HepG2 (cell line): Measurements from ENCODE around the gene SLC26A9. TPM values are rescaled to one million over a fixed set of nuclear protein-coding genes. Genes with fewer than 3 reads are reported as not detected.

ENCODE experiments used
- FOSL2 ChIP-seq: sonication (generic); formaldehyde crosslinking; IDR thresholded peaks from 2 replicates; pipeline ENCODE4 v1.4.0; 2020; ENCODE audit warnings: missing genetic modification reagents
- FOXK1 ChIP-seq: sonication (generic); formaldehyde crosslinking; IDR thresholded peaks from 2 replicates; pipeline ENCODE4 v1.4.0; 2020; ENCODE audit warnings: low read depth, missing genetic modification reagents, borderline replicate concordance
- KAT2B ChIP-seq: fragments of 150-350 bp; IDR thresholded peaks from 2 replicates; pipeline ENCODE4 v1.6.1; 2014; ENCODE audit warnings: low read depth, low read length, borderline replicate concordance
- PITX1 ChIP-seq: sonication (generic); formaldehyde crosslinking; IDR thresholded peaks from 2 replicates; pipeline ENCODE4 v1.5.1; 2020; ENCODE audit warnings: mild to moderate bottlenecking, missing genetic modification reagents
- PRPF4 ChIP-seq: fragments of 200-400 bp; formaldehyde crosslinking; IDR thresholded peaks from 2 replicates; pipeline ENCODE4 v1.6.1; 2016; ENCODE audit warnings: low read length, low read depth; ENCODE audit not compliant: poor library complexity, severe bottlenecking
- TARDBP ChIP-seq: sonication (generic); formaldehyde crosslinking; IDR thresholded peaks from 2 replicates; pipeline ENCODE4 v1.8.0; 2022; ENCODE audit warnings: mild to moderate bottlenecking, missing genetic modification reagents
- THAP7 ChIP-seq: sonication (generic); formaldehyde crosslinking; IDR thresholded peaks from 2 replicates; pipeline ENCODE4 v1.8.1; 2023; ENCODE audit warnings: mild to moderate bottlenecking, missing genetic modification reagents
- ZBTB7B ChIP-seq: sonication (generic); formaldehyde crosslinking; IDR thresholded peaks from 2 replicates; pipeline ENCODE4 v1.4.0; 2020; ENCODE audit warnings: missing genetic modification reagents
- ZGPAT ChIP-seq: IDR thresholded peaks from 2 replicates; pipeline ENCODE4 v1.6.1; 2016; ENCODE audit warnings: mild to moderate bottlenecking
- ZNF333 ChIP-seq: sonication (generic); formaldehyde crosslinking; IDR thresholded peaks from 2 replicates; pipeline ENCODE4 v1.4.0; 2020; ENCODE audit warnings: mild to moderate bottlenecking, missing genetic modification reagents, borderline replicate concordance
- ZNF354B ChIP-seq: sonication (generic); formaldehyde crosslinking; IDR thresholded peaks from 2 replicates; pipeline ENCODE4 v1.8.0; 2022; ENCODE audit warnings: mild to moderate bottlenecking, missing genetic modification reagents
- ZNF614 ChIP-seq: IDR thresholded peaks from 2 replicates; pipeline ENCODE4 v1.6.1; 2018; ENCODE audit warnings: missing biosample characterization, missing genetic modification reagents, inconsistent platforms, borderline replicate concordance
- ZNF619 ChIP-seq: sonication (generic); formaldehyde crosslinking; IDR thresholded peaks from 2 replicates; pipeline ENCODE4 v1.4.0; 2020; ENCODE audit warnings: mild to moderate bottlenecking, missing genetic modification reagents
- ZNF646 ChIP-seq: sonication (generic); formaldehyde crosslinking; IDR thresholded peaks from 2 replicates; pipeline ENCODE4 v1.9.0; 2021; ENCODE audit warnings: mild to moderate bottlenecking, missing genetic modification reagents
- ZSCAN9 ChIP-seq: IDR thresholded peaks from 2 replicates; pipeline ENCODE4 v1.6.1; 2016; ENCODE audit warnings: borderline replicate concordance
- polyA plus RNA-seq, 8 experiments: library from polyadenylated mRNA; depleted of rRNA in 3 of 8; stranded (reverse) in 7 of 8; unstranded in 1 of 8; fragments of >200 nt; fragmentation: Illumina TruSeq in 4 of 8; extraction: Trizol in 4 of 8; gene quantifications; 2 replicates each; pipeline versions ENCODE4 v1.2.1 to v1.2.3, GENCODE V29; 2011 to 2016; ENCODE audit warnings: low read depth in 4 of 8, missing spikeins in 1 of 8, mixed read lengths in 1 of 8; ENCODE audit not compliant: insufficient read depth in 1 of 8
- total RNA-seq, 5 experiments: library from RNA; depleted of rRNA; stranded (reverse); fragments of >200 nt; fragmentation: Illumina TruSeq; extraction: Trizol; gene quantifications; 2 replicates each; pipeline ENCODE4 v1.2.3, GENCODE V29; 2016; ENCODE audit warnings: low read depth in 1 of 5
- TF ChIP-seq, protein P1 (sequence below): sonication (generic); formaldehyde crosslinking; IDR thresholded peaks from 2 replicates; pipeline ENCODE4 v1.5.1; 2020; ENCODE audit warnings: missing genetic modification reagents, mild to moderate bottlenecking, borderline replicate concordance
- TF ChIP-seq, protein P2 (sequence below): sonication (generic); formaldehyde crosslinking; IDR thresholded peaks from 2 replicates; pipeline ENCODE4 v1.4.0; 2020; ENCODE audit warnings: mild to moderate bottlenecking, low read depth, missing genetic modification reagents

The SLC26A9 gene
- total and polyA plus RNA-seq, 2 of the 13 experiments (the other 11 are each of a cell fraction or from before 2014, with no cell fraction given): 0.11 to 0.15 TPM

DNA sequence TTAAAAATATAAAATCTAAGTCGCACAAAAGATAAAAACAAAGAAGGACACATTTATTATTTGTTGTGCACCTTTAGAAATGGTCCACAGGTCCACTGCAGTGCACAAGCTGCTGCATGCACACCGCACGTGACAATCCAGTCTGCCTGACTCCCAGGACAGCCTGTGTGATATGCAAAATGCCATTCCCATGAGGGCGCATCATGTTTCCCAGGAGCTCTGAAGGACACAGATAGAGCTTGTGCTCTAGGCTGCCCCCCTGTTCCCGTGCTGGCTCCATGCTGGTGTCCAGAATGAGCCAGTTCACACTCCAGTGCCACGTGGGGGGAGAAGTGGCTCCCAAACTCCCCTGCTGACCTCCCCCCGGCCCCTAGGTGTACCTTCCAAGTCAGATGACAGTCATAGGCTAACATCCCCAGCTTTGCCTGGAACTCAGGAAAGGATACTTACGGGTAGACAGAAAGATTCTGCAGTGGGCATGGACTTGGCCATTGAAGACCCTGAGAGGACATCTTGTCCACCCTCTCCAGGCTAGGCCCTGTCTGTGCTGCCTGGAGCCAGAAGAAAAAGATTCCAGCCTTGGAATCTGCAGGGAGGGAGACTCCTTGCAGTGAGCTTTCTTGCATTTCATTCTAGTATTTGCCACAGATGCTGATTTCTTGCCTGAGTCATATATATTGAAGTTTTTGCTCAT is 33.6 kb upstream of the SLC26A9 start (continued):
- TF ChIP-seq ZSCAN9 (CRISPR knock-in tag) (no peak), PITX1 (CRISPR knock-in tag) (no peak), ZNF646 (CRISPR knock-in tag) (no peak), ZNF354B (CRISPR knock-in tag) (no peak), ZNF333 (CRISPR knock-in tag) (no peak), THAP7 (CRISPR knock-in tag) (no peak), ZNF619 (CRISPR knock-in tag) (no peak), ZGPAT (CRISPR knock-in tag) (no peak), ZBTB7B (CRISPR knock-in tag) (no peak), FOXK1 (CRISPR knock-in tag) (0 out of 2 replicates have a peak, but pooled peaks have one; percentile 8), PRPF4 (no peak), KAT2B (no peak), ZNF614 (CRISPR knock-in tag) (no peak), FOSL2 (CRISPR knock-in tag) (peak; percentile 48), TARDBP (CRISPR knock-in tag) (no peak)
- TF ChIP-seq, protein P1, sequence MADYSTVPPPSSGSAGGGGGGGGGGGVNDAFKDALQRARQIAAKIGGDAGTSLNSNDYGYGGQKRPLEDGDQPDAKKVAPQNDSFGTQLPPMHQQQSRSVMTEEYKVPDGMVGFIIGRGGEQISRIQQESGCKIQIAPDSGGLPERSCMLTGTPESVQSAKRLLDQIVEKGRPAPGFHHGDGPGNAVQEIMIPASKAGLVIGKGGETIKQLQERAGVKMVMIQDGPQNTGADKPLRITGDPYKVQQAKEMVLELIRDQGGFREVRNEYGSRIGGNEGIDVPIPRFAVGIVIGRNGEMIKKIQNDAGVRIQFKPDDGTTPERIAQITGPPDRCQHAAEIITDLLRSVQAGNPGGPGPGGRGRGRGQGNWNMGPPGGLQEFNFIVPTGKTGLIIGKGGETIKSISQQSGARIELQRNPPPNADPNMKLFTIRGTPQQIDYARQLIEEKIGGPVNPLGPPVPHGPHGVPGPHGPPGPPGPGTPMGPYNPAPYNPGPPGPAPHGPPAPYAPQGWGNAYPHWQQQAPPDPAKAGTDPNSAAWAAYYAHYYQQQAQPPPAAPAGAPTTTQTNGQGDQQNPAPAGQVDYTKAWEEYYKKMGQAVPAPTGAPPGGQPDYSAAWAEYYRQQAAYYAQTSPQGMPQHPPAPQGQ (CRISPR knock-in tag): no peak
- TF ChIP-seq, protein P2, sequence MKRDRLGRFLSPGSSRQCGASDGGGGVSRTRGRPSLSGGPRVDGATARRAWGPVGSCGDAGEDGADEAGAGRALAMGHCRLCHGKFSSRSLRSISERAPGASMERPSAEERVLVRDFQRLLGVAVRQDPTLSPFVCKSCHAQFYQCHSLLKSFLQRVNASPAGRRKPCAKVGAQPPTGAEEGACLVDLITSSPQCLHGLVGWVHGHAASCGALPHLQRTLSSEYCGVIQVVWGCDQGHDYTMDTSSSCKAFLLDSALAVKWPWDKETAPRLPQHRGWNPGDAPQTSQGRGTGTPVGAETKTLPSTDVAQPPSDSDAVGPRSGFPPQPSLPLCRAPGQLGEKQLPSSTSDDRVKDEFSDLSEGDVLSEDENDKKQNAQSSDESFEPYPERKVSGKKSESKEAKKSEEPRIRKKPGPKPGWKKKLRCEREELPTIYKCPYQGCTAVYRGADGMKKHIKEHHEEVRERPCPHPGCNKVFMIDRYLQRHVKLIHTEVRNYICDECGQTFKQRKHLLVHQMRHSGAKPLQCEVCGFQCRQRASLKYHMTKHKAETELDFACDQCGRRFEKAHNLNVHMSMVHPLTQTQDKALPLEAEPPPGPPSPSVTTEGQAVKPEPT (CRISPR knock-in tag): no peak
